HUES48 (cell line): Measurements from ENCODE around the gene RAC3.

Experiments
- H3K27ac ChIP-seq: one replicate; pipeline ENCODE4 v1.7.0; 2013; ENCODE audit warnings: low read depth, low read length, inconsistent platforms
- H3K27me3 ChIP-seq: 2 replicates; pipeline ENCODE4 v1.6.1; 2013; ENCODE audit warnings: mild to moderate bottlenecking, low read length; ENCODE audit not compliant: control insufficient read depth, insufficient read depth
- H3K36me3 ChIP-seq: 2 replicates; pipeline ENCODE4 v1.6.1; 2013; ENCODE audit warnings: low read length; ENCODE audit not compliant: control insufficient read depth, insufficient read depth
- H3K4me1 ChIP-seq: 2 replicates; pipeline ENCODE4 v1.6.1; 2013; ENCODE audit warnings: mild to moderate bottlenecking, low read length; ENCODE audit not compliant: control insufficient read depth, insufficient read depth
- H3K4me3 ChIP-seq: 2 replicates; pipeline ENCODE4 v1.5.1; 2013; ENCODE audit warnings: mild to moderate bottlenecking, low read depth, low read length
- H3K9ac ChIP-seq: 2 replicates; pipeline ENCODE4 v1.6.1; 2013; ENCODE audit warnings: mild to moderate bottlenecking, low read depth, low read length, moderate library complexity
- H3K9me3 ChIP-seq: 2 replicates; pipeline ENCODE4 v1.6.1; 2013; ENCODE audit warnings: low read length; ENCODE audit not compliant: control insufficient read depth, insufficient read depth

The RAC3 gene

GRCh38 chr17:82049106-82049505 is 17.6 kb downstream of the RAC3 start:
- Histone ChIP-seq H3K9ac (no peak overlapping the region), H3K27me3 (no peaks in the 10 kb centered on the region), H3K36me3 (peaks cover 42% of the 10 kb centered on the region)

GRCh38 chr17:82049521-82049971 is 18.1 kb downstream of the RAC3 start:
- Histone ChIP-seq H3K36me3 (peaks cover 47% of the 10 kb centered on the region), H3K9me3 (no peaks in the 10 kb centered on the region), H3K4me1 (no peaks in the 10 kb centered on the region), H3K4me3 (no peak overlapping the region), H3K27ac (no peak overlapping the region), H3K9ac (no peak overlapping the region), H3K27me3 (no peaks in the 10 kb centered on the region)

More at GRCh38 chr17:82049106-82049505, 17.6 kb downstream of the RAC3 start:
- no peak overlapping the region for H3K4me3 ChIP-seq
- no peaks in the 10 kb centered on the region for H3K9me3 ChIP-seq
- no peak overlapping the region for H3K27ac ChIP-seq
- no peaks in the 10 kb centered on the region for H3K4me1 ChIP-seq

- no peaks in the 10 kb centered on the region for H3K4me1 ChIP-seq
- peaks cover 54% of the 10 kb centered on the region for H3K36me3 ChIP-seq
- no peaks in the 10 kb centered on the region for H3K9me3 ChIP-seq
- no peak overlapping the region for H3K9ac ChIP-seq
- H3K27ac ChIP-seq = no peak overlapping the region
- H3K4me3 ChIP-seq = peak overlapping the region; percentile 89; the same call in 1 of the 2 replicates
- H3K27me3 ChIP-seq = no peaks in the 10 kb centered on the region
Measured at GRCh38 chr17:82050152-82050760, 18.8 kb downstream of the RAC3 start.

- Histone ChIP-seq H3K9me3 (no peaks in the 10 kb centered on the region), H3K9ac (peak overlapping the region; percentile 16; the same call in 1 of the 2 replicates), H3K4me1 (no peaks in the 10 kb centered on the region), H3K36me3 (peaks cover 61% of the 10 kb centered on the region), H3K4me3 (peak overlapping the region; percentile 89), H3K27me3 (no peaks in the 10 kb centered on the region), H3K27ac (no peak overlapping the region)
Measured at GRCh38 chr17:82050761-82051641, 19.5 kb downstream of the RAC3 start.

- no peaks in the 10 kb centered on the region for H3K4me1 ChIP-seq
- H3K27me3 ChIP-seq = no peaks in the 10 kb centered on the region
- peak within 1 kb of the TSS; percentile 12 for H3K27ac ChIP-seq
- peak within 1 kb of the TSS; percentile 89 for H3K4me3 ChIP-seq
- peak within 1 kb of the TSS; percentile 48; the same call in 1 of the 2 replicates for H3K9ac ChIP-seq
- H3K36me3 ChIP-seq = peaks cover 68% of the 10 kb centered on the region
- H3K9me3 ChIP-seq = no peaks in the 10 kb centered on the region
Measured at GRCh38 chr17:82051776-82052637, 20.5 kb downstream of the RAC3 start, which contains the start of the genes GPS1 and RFNG. Gene GPS1, plus strand, starts transcription at chr17:82051898. Its CDS starts 34 bp downstream, at chr17:82051932. Gene RFNG, minus strand, starts transcription at chr17:82051811. Its CDS starts 45 bp downstream, at chr17:82051766.

GRCh38 chr17:82052638-82053059 is 21.2 kb downstream of the RAC3 start:
- no peak overlapping the region for H3K27ac ChIP-seq
- H3K9ac ChIP-seq = no peak overlapping the region; the same call in 1 of the 2 replicates
- H3K4me3 ChIP-seq = peak overlapping the region; percentile 89
- peaks cover 68% of the 10 kb centered on the region for H3K36me3 ChIP-seq
- H3K27me3 ChIP-seq = no peaks in the 10 kb centered on the region
- H3K4me1 ChIP-seq = no peaks in the 10 kb centered on the region
- H3K9me3 ChIP-seq = no peaks in the 10 kb centered on the region

GRCh38 chr17:82053130-82053529 is 21.7 kb downstream of the RAC3 start:
- Histone ChIP-seq H3K36me3 (peaks cover 68% of the 10 kb centered on the region), H3K27me3 (no peaks in the 10 kb centered on the region), H3K9ac (no peak overlapping the region), H3K27ac (no peak overlapping the region), H3K4me3 (peak overlapping the region; percentile 89; the same call in 1 of the 2 replicates), H3K4me1 (no peaks in the 10 kb centered on the region), H3K9me3 (no peaks in the 10 kb centered on the region)

GRCh38 chr17:82053556-82054263 is 22.2 kb downstream of the RAC3 start:
- Histone ChIP-seq H3K9me3 (no peaks in the 10 kb centered on the region), H3K4me1 (no peaks in the 10 kb centered on the region), H3K36me3 (peaks cover 70% of the 10 kb centered on the region), H3K9ac (no peak overlapping the region), H3K27me3 (no peaks in the 10 kb centered on the region), H3K4me3 (no peak overlapping the region), H3K27ac (no peak overlapping the region)

- Histone ChIP-seq H3K4me1 (no peaks in the 10 kb centered on the region), H3K9me3 (no peaks in the 10 kb centered on the region), H3K4me3 (no peak overlapping the region), H3K27ac (no peak overlapping the region), H3K36me3 (peaks cover 67% of the 10 kb centered on the region), H3K27me3 (no peaks in the 10 kb centered on the region), H3K9ac (no peak overlapping the region)
Measured at GRCh38 chr17:82054351-82055022, 23.0 kb downstream of the RAC3 start.
